Stomach (tissue), 9 donors: ENCODE measurements around the gene SPDYE16. TPM values are rescaled to one million over a fixed set of nuclear protein-coding genes. Genes with fewer than 3 reads are reported as not detected.
A peak's percentile ranks its signal among the peaks of the same experiment; 100 is the strongest.
"Not testable (repeated sequence)": the region's sequence is repeated elsewhere in the genome, so short reads cannot be mapped to it uniquely, and the experiment has no call there.

Source experiments
- DNase-seq, 2 donors: peaks; one replicate each; pipeline versions ENCODE4 v3.0.0 to v3.0.0-alpha.2; 2013 to 2019
- H3K27ac ChIP-seq, 5 donors: fragments of 200-600 bp in 4 of 5; sonication (generic) in 4 of 5; one replicate each; pipeline ENCODE4 v1.5.1; 2013 to 2019; ENCODE audit warnings: mild to moderate bottlenecking in 1 of 5, moderate library complexity in 1 of 5
- H3K27me3 ChIP-seq, 3 donors: fragments of 200-600 bp; sonication (generic); one replicate each; pipeline ENCODE4 v1.5.1; 2017 to 2019; ENCODE audit warnings: mixed run types in 1 of 3
- H3K36me3 ChIP-seq, 4 donors: fragments of 200-600 bp; sonication (generic); 1 replicate in 3 of 4; 2 replicates in 1 of 4; pipeline ENCODE4 v1.5.1; 2016 to 2019
- H3K4me1 ChIP-seq, 4 donors: fragments of 200-600 bp; sonication (generic); one replicate each; pipeline ENCODE4 v1.5.1; 2016 to 2019
- H3K4me3 ChIP-seq, 4 donors: fragments of 200-600 bp; sonication (generic) in 3 of 4; one replicate each; pipeline ENCODE4 v1.5.1; 2016 to 2019; ENCODE audit warnings: mild to moderate bottlenecking in 1 of 4
- H3K9me3 ChIP-seq, 4 donors: fragments of 200-600 bp; sonication (generic); one replicate each; pipeline ENCODE4 v1.5.1; 2016 to 2019
- POLR2AphosphoS5 ChIP-seq, 3 donors: sonication (generic); formaldehyde crosslinking; IDR thresholded peaks; one replicate each; pipeline ENCODE4 v1.6.1; 2016; ENCODE audit warnings: antibody characterized with exemption in 3 of 3
- WGBS, 5 donors: extraction: QIAGEN DNeasy Blood & Tissue Kit in 3 of 5; methylation state at CpG; one replicate each; pipeline versions ENCODE4 v1.1.5 to v1.1.7; 2013 to 2018; 5-methylcytosine and 5-hydroxymethylcytosine counted together
- intact Hi-C: fragments of 100-400 bp; cut with DNase I; formaldehyde crosslinking; loops from one replicate; pipeline ENCODE4 v1.15.1; 2023; ENCODE audit warnings: low total_unique reads
- polyA plus RNA-seq, 3 donors: library from polyadenylated mRNA; stranded (reverse); fragments of 200-250 nt; gene quantifications; one replicate each; pipeline ENCODE4 v1.2.3, GENCODE V29; 2013
- total RNA-seq, 5 donors: library from RNA; depleted of rRNA; stranded (reverse); fragments of >200 nt; gene quantifications; one replicate each; pipeline versions ENCODE4 v1.1.0 to v1.2.3, GENCODE V29; 2014 to 2016
- donor health status: healthy with polysubstance abuse.
- donor health status: Bipolar disorder and iron deficiency.
- donor health status: healthy.

The SPDYE16 gene
- total and polyA plus RNA-seq, 8 donors, result 0.03 TPM; not detected in 7

- WGBS, 5 donors, result 0 to 13% (median 11%) methylated on average over 1 to 2 of the region's 2 CpGs
- TF ChIP-seq POLR2AphosphoS5 (IDR thresholded peaks at IDR 0.05), result peak in 2 of 3 donors; percentile 29 to 51
- Histone ChIP-seq H3K27ac (peak overlapping the region in 4 of 5 donors; percentile 65 to 80 (median 75)), H3K4me1 (peaks cover 19 to 43% (median 29%) of the 10 kb centered on the region in 4 donors)
- intact Hi-C loops, H3K27me3 ChIP-seq, H3K9me3 ChIP-seq, H3K4me3 ChIP-seq, H3K36me3 ChIP-seq: not testable (repeated sequence)
- peak; percentile 82 to 86 for DNase-seq
Observed at GRCh38 chr7:76582848-76583631, 39.9 kb upstream of the SPDYE16 start.

GRCh38 chr7:76575919-76576655 is 33.0 kb upstream of the SPDYE16 start:
- H3K9me3 ChIP-seq, H3K27me3 ChIP-seq, H3K4me3 ChIP-seq, intact Hi-C loops, H3K27ac ChIP-seq, H3K36me3 ChIP-seq: not testable (repeated sequence)
- H3K4me1 ChIP-seq, result peaks cover 0 to 12% (median 2%) of the 10 kb centered on the region in 4 donors
- peak in 1 of 2 donors; percentile 13 for DNase-seq
- WGBS, 5 donors, result 55 to 68% (median 57%) methylated on average over 3 of the region's 3 CpGs

GRCh38 chr7:76575431-76575830 is 32.3 kb upstream of the SPDYE16 start:
- H3K27ac ChIP-seq, intact Hi-C loops, DNase-seq, H3K27me3 ChIP-seq, H3K36me3 ChIP-seq, H3K4me3 ChIP-seq, H3K9me3 ChIP-seq: not testable (repeated sequence)
- peaks cover 0 to 13% (median 2%) of the 10 kb centered on the region in 4 donors for H3K4me1 ChIP-seq
- 94 to 100% (median 100%) methylated on average over 1 of the region's 2 CpGs for WGBS, 5 donors

- H3K9me3 ChIP-seq, H3K27me3 ChIP-seq, intact Hi-C loops, H3K27ac ChIP-seq, DNase-seq, H3K4me3 ChIP-seq, H3K36me3 ChIP-seq: not testable (repeated sequence)
- WGBS, 5 donors, result 38 to 79% (median 65%) methylated on average over 3 of the region's 3 CpGs
- H3K4me1 ChIP-seq, result peaks cover 0 to 36% (median 10%) of the 10 kb centered on the region in 4 donors
Observed at GRCh38 chr7:76572296-76572695, 29.2 kb upstream of the SPDYE16 start.

- peak in 1 of 2 donors; percentile 15 for DNase-seq
- 62 to 90% (median 71%) methylated on average over 4 of the region's 4 CpGs for WGBS, 5 donors
- H3K27ac ChIP-seq, H3K9me3 ChIP-seq, H3K4me3 ChIP-seq, H3K36me3 ChIP-seq, H3K27me3 ChIP-seq, intact Hi-C loops: not testable (repeated sequence)
- peaks cover 0 to 31% (median 8%) of the 10 kb centered on the region in 4 donors for H3K4me1 ChIP-seq
Observed at GRCh38 chr7:76570324-76570775, 27.3 kb upstream of the SPDYE16 start.

GRCh38 chr7:76568742-76569141 is 25.6 kb upstream of the SPDYE16 start:
- intact Hi-C loops, H3K27ac ChIP-seq, H3K4me3 ChIP-seq, H3K9me3 ChIP-seq, H3K36me3 ChIP-seq, H3K27me3 ChIP-seq: not testable (repeated sequence)
- H3K4me1 ChIP-seq, result peaks cover 0 to 31% (median 8%) of the 10 kb centered on the region in 4 donors
- peak in 1 of 2 donors; percentile 39 for DNase-seq

- H3K4me3 ChIP-seq, intact Hi-C loops, H3K36me3 ChIP-seq, DNase-seq, H3K9me3 ChIP-seq, H3K27me3 ChIP-seq, H3K27ac ChIP-seq: not testable (repeated sequence)
- H3K4me1 ChIP-seq, result peaks cover 0 to 30% (median 8%) of the 10 kb centered on the region in 4 donors
Observed at GRCh38 chr7:76567753-76568152, 24.7 kb upstream of the SPDYE16 start.

GRCh38 chr7:76567311-76567710 is 24.2 kb upstream of the SPDYE16 start:
- H3K27ac ChIP-seq, DNase-seq, intact Hi-C loops, H3K4me3 ChIP-seq, H3K27me3 ChIP-seq, H3K36me3 ChIP-seq, H3K9me3 ChIP-seq: not testable (repeated sequence)
- peaks cover 0 to 26% (median 8%) of the 10 kb centered on the region in 4 donors for H3K4me1 ChIP-seq
- 88 to 100% (median 99%) methylated on average over 1 to 2 of the region's 4 CpGs for WGBS, 5 donors

GRCh38 chr7:76565001-76565400 is 21.9 kb upstream of the SPDYE16 start:
- H3K9me3 ChIP-seq, H3K4me3 ChIP-seq, intact Hi-C loops, H3K27me3 ChIP-seq, H3K36me3 ChIP-seq, DNase-seq, H3K27ac ChIP-seq: not testable (repeated sequence)
- H3K4me1 ChIP-seq, result peaks cover 0 to 19% (median 6%) of the 10 kb centered on the region in 4 donors
- WGBS, 5 donors, result 87 to 100% (median 96%) methylated on average over 2 to 3 of the region's 3 CpGs

GRCh38 chr7:76561342-76561741 is 18.2 kb upstream of the SPDYE16 start:
- H3K36me3 ChIP-seq, H3K27ac ChIP-seq, DNase-seq, H3K27me3 ChIP-seq, H3K4me3 ChIP-seq, intact Hi-C loops, H3K9me3 ChIP-seq: not testable (repeated sequence)
- WGBS, 5 donors, result 94 to 99% (median 95%) methylated on average over 3 of the region's 3 CpGs
- H3K4me1 ChIP-seq, result peaks cover 0 to 14% (median 5%) of the 10 kb centered on the region in 4 donors

- H3K27me3 ChIP-seq, H3K27ac ChIP-seq, H3K9me3 ChIP-seq, H3K36me3 ChIP-seq, H3K4me3 ChIP-seq, DNase-seq, intact Hi-C loops: not testable (repeated sequence)
- peaks cover 0 to 19% (median 7%) of the 10 kb centered on the region in 4 donors for H3K4me1 ChIP-seq
- WGBS, 5 donors, result 33 to 78% (median 47%) methylated on average over 3 to 4 of the region's 4 CpGs
Observed at GRCh38 chr7:76560157-76560556, 17.1 kb upstream of the SPDYE16 start.
